Naive B cell (primary cell): ENCODE results near the gene PAX9. TPM values are rescaled to one million over a fixed set of nuclear protein-coding genes. Genes with fewer than 3 reads are reported as not detected.

Source experiments
- ATAC-seq, 2 donors: fragments of 150-1000 bp; cut with Tn5 transposase; 2 replicates each; pipeline ENCODE4 v1.10.0; 2021; ENCODE audit warnings: low read depth in 2 of 2, mild to moderate bottlenecking in 2 of 2, moderate library complexity in 2 of 2
- DNase-seq: peaks from one replicate; pipeline ENCODE4 v3.0.0; 2022
- H3K27ac Mint-ChIP-seq, 6 donors: one replicate each; pipeline ENCODE4 v1.8.0; 2020 to 2022; ENCODE audit warnings: mild to moderate bottlenecking in 6 of 6, mixed read lengths in 6 of 6, moderate library complexity in 5 of 6, inconsistent platforms in 2 of 6
- H3K27me3 Mint-ChIP-seq, 3 donors: one replicate each; pipeline ENCODE4 v1.8.0; 2021 to 2022; ENCODE audit warnings: mixed read lengths in 3 of 3, mild to moderate bottlenecking in 1 of 3
- H3K36me3 Mint-ChIP-seq, 2 donors: one replicate each; pipeline ENCODE4 v1.8.0; 2020 to 2022; ENCODE audit warnings: mixed read lengths in 2 of 2, inconsistent platforms in 1 of 2, mild to moderate bottlenecking in 1 of 2
- H3K4me1 Mint-ChIP-seq, 3 donors: one replicate each; pipeline ENCODE4 v1.8.0; 2020 to 2022; ENCODE audit warnings: mixed read lengths in 3 of 3, inconsistent platforms in 1 of 3, mild to moderate bottlenecking in 1 of 3, moderate library complexity in 1 of 3
- H3K4me3 Mint-ChIP-seq, 8 donors: one replicate each; pipeline ENCODE4 v1.8.0; 2020 to 2022; ENCODE audit warnings: mild to moderate bottlenecking in 8 of 8, mixed read lengths in 8 of 8, moderate library complexity in 8 of 8, inconsistent platforms in 2 of 8
- H3K9me3 Mint-ChIP-seq, 7 donors: one replicate each; pipeline ENCODE4 v1.8.0; 2020 to 2022; ENCODE audit warnings: mixed read lengths in 7 of 7, mild to moderate bottlenecking in 5 of 7, inconsistent platforms in 2 of 7, moderate library complexity in 1 of 7
- polyA plus RNA-seq, 6 donors: library from polyadenylated mRNA; unstranded; fragments of 300-500 nt; fragmentation: Illumina TruSeq; gene quantifications; one replicate each; pipeline ENCODE4 v1.2.3, GENCODE V29; 2021; ENCODE audit warnings: low read depth in 6 of 6

PAX9 gene
- polyA plus RNA-seq, 6 donors from 2014 or later: not detected

DNA sequence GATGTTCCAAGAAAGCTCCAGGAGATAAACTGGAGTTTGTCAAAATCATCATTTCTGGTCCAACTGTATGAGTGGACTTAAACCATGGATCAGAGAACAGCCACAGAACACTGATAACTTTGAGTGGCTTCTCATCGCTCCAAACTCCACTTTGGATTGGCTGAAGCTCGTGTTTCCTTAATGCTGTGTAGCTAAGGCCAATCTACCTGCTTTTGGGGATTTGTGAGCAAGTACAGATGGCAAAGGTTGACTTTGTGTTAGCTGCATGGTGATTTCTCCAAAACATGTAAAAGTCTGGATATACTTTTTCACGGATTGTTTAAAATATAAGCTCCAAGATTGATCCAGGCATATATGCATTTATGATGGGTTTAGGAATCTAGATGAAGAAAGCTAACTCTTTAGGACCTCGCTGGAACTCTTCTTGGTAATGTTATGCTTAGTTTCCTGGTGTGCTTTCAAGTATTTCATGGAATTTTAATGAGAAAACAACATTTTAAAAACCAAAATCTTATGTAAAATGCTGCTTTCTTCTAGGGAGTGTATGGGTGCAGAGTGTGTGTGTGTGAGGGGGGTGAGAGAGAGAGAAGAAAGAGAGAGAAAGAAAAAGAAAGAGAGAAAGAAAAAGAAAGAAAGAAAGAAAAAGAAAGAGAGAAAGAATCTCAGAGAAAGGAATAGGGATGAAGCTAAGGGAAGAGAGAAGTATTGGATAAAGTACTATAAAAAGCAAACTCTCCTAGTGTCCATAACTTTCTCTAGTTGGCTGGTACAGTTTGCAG lies 11.6 kb upstream of the PAX9 start:
- H3K27ac Mint-ChIP-seq: no peak overlapping the region
- DNase-seq (no peak), ATAC-seq (no peak)
- peaks cover 0 to 16% (median 3%) of the 10 kb centered on the region in 7 donors for H3K9me3 Mint-ChIP-seq
- no peak overlapping the region for H3K4me3 Mint-ChIP-seq
- peaks cover 61 to 74% (median 70%) of the 10 kb centered on the region in 3 donors for H3K27me3 Mint-ChIP-seq
- H3K4me1 Mint-ChIP-seq: peaks cover 0 to 4% (median 3%) of the 10 kb centered on the region in 3 donors
- H3K36me3 Mint-ChIP-seq: no peaks in the 10 kb centered on the region

DNA sequence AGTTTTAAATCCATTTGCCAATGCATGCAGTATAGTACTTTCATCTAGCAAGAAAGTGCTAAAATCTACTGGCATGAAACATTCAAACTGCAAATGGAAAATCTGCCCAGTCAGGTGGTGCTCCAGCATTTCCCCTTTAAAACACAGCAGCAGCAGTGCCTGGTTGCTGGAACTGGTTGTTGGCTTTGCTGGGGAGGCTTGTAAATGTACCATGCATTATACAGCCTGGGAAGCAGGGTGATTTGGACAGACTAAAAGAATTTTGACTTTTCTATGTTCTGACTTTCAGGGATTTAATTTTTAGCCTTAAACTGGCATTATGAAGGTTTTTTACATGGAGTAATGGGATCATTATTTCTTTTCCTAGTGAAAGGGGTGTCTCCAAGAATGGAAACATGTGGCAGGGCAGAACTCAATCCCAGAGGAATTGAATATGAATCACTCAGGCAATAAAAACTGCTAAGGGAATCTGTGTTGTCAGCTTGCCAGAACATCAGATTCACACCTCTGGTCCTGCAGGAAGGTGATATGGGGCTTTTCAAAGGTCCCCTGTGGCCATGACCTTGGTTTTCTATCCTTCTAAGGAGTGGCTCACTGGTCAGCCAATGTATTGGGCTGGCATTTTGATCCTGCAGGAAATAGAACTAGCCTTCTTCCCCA lies 9.0 kb upstream of the PAX9 start:
- H3K4me1 Mint-ChIP-seq: peaks cover 6 to 20% (median 18%) of the 10 kb centered on the region in 3 donors
- H3K4me3 Mint-ChIP-seq: no peak overlapping the region
- H3K36me3 Mint-ChIP-seq: peaks cover 0 to 8% of the 10 kb centered on the region in 2 donors
- no peak overlapping the region for H3K27ac Mint-ChIP-seq
- no peak for ATAC-seq
- H3K27me3 Mint-ChIP-seq: peaks cover 66 to 81% (median 74%) of the 10 kb centered on the region in 3 donors
- peaks cover 0 to 27% (median 3%) of the 10 kb centered on the region in 7 donors for H3K9me3 Mint-ChIP-seq
- no peak for DNase-seq

DNA sequence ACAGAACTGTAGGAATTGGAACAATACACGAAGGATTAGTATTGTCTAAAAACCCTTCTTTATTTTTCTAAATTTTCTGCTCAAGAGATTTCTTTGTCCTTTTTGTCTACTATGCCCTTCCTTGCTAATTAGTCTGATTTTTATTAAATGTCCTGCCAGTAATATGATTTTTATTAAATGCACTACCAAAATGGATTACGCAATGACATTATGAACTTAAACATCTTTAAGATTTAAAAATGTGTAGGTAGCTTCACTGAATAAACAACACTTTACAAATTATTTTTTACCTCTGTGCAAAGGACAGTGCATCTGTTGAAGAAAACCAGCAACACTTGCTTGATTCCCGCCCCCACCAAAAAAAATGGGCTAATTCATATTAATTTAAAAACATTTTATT lies 8.2 kb upstream of the PAX9 start:
- peaks cover 60 to 81% (median 67%) of the 10 kb centered on the region in 3 donors for H3K27me3 Mint-ChIP-seq
- H3K4me3 Mint-ChIP-seq: no peak overlapping the region
- H3K36me3 Mint-ChIP-seq: peaks cover 0 to 8% of the 10 kb centered on the region in 2 donors
- H3K4me1 Mint-ChIP-seq: peaks cover 6 to 22% (median 14%) of the 10 kb centered on the region in 3 donors
- DNase-seq (no peak), ATAC-seq (no peak)
- no peak overlapping the region for H3K27ac Mint-ChIP-seq
- H3K9me3 Mint-ChIP-seq: peaks cover 0 to 22% (median 2%) of the 10 kb centered on the region in 7 donors

DNA sequence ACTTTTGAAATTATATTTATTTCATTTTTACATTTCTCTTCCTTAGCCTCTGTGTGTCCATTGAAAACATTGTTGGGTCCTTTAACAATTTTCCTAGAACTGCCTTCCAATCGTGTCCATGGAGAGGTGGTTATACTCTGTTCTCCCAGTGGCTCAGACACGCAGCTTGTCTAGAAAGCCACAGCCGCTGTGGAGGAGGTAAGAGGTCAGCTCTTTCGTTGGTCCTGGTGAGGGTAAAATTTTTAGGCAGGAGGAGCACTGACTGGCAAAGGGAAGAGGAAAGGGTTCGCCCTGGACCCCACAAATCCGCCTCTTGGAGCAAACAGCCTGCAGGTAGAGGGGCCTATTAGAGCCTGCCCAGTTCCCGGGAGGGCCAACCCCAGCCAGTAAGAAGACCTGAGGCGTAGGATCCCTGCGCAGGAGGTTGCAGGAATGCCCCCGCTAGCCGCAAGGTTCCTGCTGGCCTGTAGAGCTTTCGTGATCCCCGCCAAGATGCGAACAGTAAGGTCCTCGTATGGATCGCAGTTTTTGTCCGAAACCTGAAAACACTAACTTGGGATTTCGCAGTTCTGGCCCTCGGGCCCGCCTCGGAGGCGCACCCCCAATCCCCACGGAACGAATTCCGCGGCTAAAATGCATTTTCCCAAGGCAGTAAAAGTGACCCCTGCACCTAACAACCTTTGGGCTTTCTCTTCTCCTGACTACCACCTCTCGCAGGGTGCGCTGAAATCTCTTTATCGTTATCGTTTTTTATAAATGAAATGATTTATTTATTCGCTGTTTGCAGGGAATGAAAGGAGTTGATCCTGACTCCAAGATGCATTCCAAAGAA lies 7.5 kb upstream of the PAX9 start:
- Mint-ChIP-seq H3K4me1 (peaks cover 6 to 26% (median 18%) of the 10 kb centered on the region in 3 donors), H3K27me3 (peaks cover 63 to 86% (median 70%) of the 10 kb centered on the region in 3 donors), H3K27ac (no peak overlapping the region), H3K4me3 (peak overlapping the region in 1 of 8 donors; percentile 39), H3K36me3 (peaks cover 4 to 12% of the 10 kb centered on the region in 2 donors), H3K9me3 (peaks cover 0 to 21% (median 3%) of the 10 kb centered on the region in 7 donors)
- DNase-seq: no peak
- ATAC-seq: no peak

DNA sequence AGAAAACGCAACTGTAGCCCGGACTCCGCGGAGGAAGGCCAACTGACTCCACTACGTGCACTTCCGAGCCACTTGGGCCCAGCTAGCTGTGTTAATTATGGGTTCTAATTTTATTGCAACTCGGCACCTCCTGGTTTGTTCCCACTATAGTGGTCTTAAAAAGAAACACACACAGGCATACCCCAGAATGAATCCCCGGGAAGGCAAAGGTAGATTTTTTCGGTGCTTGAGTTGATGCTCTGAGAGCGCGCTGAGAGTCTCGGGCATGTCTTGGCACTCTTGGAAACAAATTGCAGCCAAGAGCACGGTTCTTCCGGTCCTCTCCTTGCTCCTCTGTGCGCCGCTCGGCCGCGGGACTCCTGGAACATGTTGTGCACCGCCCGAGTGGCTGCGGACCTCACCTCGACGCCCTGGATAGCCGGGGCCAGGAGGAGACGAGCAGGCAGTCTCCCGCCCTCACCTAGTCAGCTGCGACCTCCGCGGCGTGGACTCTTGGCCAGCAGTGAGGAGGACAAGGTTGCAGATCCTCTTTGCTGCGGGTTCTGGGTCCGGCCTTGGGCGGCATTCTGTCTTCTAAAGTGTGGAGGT lies 6.8 kb upstream of the PAX9 start:
- ATAC-seq (no peak), DNase-seq (no peak)
- no peak overlapping the region for H3K27ac Mint-ChIP-seq
- H3K9me3 Mint-ChIP-seq: peaks cover 0 to 21% (median 3%) of the 10 kb centered on the region in 7 donors
- H3K36me3 Mint-ChIP-seq: peaks cover 4 to 16% of the 10 kb centered on the region in 2 donors
- H3K4me3 Mint-ChIP-seq: peak overlapping the region in 2 of 8 donors; percentile 39 to 76
- peaks cover 70 to 93% (median 77%) of the 10 kb centered on the region in 3 donors for H3K27me3 Mint-ChIP-seq
- peaks cover 6 to 26% (median 19%) of the 10 kb centered on the region in 3 donors for H3K4me1 Mint-ChIP-seq

DNA sequence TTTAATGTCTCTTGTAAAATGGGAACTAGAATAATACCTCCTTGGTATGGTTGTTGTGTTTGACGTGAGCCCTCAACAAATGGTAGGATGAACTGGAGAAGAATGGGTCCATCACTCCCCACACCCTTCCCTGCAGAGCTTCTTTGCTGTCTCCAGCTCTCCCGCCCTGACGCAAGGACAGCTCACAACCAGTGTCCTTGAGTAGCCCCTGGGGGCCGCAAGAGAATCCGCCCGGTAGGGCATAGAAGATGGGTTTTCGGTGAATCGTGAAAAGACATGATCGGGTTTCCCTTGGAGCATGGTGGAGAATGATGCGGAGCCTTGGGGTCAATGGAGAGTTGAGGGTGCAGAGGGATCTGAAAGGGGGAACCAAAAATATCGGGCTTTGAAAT lies 6.1 kb upstream of the PAX9 start:
- DNase-seq (no peak), ATAC-seq (no peak)
- peaks cover 70 to 93% (median 77%) of the 10 kb centered on the region in 3 donors for H3K27me3 Mint-ChIP-seq
- peaks cover 6 to 26% (median 20%) of the 10 kb centered on the region in 3 donors for H3K4me1 Mint-ChIP-seq
- peaks cover 4 to 16% of the 10 kb centered on the region in 2 donors for H3K36me3 Mint-ChIP-seq
- peaks cover 0 to 24% (median 3%) of the 10 kb centered on the region in 7 donors for H3K9me3 Mint-ChIP-seq
- H3K27ac Mint-ChIP-seq: peak overlapping the region in 1 of 6 donors; percentile 10
- peak overlapping the region in 4 of 8 donors; percentile 3 to 76 (median 36) for H3K4me3 Mint-ChIP-seq

DNA sequence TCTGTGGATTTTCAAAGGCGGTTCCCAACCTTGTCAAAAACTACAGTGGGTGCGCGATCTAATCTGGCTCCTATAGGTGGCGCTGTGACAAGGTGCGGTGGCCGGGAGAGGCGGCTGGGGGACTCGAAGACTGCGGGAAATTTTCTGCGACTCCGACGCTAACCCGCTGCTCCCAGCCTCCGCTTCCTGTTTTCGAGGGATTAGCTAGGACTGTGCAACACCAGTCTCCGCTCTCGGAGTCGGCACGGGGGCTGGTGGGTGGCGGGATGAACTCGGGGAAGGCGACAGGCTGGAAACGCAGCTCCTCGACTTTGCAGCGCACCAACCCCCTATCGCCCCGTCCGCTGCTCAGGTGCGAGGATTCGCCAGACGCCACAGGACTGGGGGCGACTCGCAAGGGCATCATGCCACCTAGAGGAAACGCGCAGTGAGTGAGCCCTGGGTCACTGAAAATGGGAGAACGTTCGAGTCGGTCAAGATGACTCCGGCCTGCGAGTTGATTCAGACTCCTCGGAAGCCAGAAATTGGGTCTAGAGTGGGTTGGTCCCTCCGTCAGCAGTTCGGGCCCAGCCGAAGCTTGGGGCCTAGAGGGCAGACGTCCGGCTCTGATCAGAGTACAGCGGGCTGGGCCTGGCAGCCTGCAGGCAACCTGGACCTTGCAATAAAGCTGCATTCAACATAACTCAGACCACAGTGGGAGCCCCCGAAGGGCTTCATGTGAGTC lies 5.5 kb upstream of the PAX9 start:
- Mint-ChIP-seq H3K4me1 (peaks cover 6 to 26% (median 23%) of the 10 kb centered on the region in 3 donors), H3K36me3 (peaks cover 4 to 16% of the 10 kb centered on the region in 2 donors), H3K27me3 (peaks cover 70 to 96% (median 78%) of the 10 kb centered on the region in 3 donors), H3K4me3 (peak overlapping the region in 2 of 8 donors; percentile 54 to 72), H3K27ac (no peak overlapping the region), H3K9me3 (peaks cover 0 to 26% (median 3%) of the 10 kb centered on the region in 7 donors)
- ATAC-seq (no peak), DNase-seq (no peak)

DNA sequence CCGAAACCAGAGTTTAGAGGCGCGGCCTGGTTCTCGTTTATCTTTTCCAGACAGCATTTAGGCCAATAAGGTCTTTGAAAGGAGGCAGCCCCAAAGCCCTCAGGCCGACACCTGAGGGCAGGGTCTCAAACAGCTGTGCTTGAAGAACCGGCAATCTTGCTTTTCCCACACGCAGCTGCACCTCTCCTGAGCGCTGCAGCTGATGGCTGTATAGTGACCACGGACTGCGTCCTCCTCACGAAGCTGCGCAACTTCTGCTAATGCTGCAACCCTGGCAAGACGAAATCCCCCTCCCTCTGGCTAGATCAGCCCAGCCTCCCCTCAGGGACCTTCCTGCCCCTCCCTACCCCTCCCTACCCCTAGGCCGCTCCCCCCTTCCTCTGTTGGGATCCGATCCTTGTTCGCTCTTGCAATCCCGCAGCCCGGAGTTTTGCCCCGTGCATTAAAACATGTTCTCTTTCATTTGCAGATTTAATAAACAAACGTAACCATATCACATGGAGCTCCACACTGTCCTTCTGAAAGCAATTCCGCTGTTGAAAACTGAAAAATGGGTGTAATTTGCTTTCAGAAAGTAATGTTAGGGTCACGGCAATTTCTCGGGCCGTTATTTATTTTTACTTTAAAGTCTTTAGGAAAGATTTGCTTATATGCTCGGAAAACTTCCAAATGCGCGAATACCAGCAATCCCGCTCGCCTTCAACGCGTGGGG lies 4.8 kb upstream of the PAX9 start:
- H3K36me3 Mint-ChIP-seq: peaks cover 8 to 16% of the 10 kb centered on the region in 2 donors
- ATAC-seq: no peak
- no peak overlapping the region for H3K27ac Mint-ChIP-seq
- peaks cover 68 to 96% (median 80%) of the 10 kb centered on the region in 3 donors for H3K27me3 Mint-ChIP-seq
- H3K4me3 Mint-ChIP-seq: peak overlapping the region in 2 of 8 donors; percentile 22 to 51
- peaks cover 0 to 31% (median 3%) of the 10 kb centered on the region in 7 donors for H3K9me3 Mint-ChIP-seq
- no peak for DNase-seq
- H3K4me1 Mint-ChIP-seq: peaks cover 12 to 34% (median 23%) of the 10 kb centered on the region in 3 donors

DNA sequence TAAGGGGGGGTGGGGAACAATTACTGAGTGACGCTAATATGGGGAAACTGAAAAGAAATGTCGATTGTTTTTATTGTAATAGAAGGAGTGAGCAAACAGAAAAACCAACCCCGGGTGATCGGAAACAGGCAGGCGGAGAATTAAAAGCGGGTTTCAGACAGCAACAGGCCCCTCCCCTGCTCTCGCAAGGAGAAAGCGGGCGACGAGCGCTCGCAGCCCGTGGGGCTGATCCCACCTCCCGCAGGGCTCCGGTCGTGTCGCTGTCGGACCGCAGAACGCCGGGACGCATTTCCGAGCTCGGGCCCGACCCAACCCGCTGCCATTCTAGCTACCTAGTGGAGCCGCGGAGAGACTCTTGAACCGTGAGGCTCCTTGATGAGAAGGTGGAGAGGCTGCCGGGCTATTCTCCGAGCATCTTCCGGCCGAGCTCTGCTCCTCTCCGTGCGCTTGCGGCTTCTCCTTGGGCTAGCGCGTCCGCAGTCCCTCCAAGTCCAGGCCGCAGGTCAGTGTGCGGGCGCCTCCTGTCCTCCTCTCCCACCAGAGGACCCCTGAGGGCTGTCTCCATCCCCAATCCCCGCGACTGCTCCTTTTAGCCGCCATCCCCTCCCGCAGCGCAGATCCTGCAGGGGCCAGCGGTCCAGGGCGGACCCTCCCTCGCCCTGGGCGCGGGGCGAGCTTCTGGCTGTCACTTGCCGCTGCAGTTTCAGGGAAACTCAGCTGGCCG lies 4.1 kb upstream of the PAX9 start:
- Mint-ChIP-seq H3K27ac (no peak overlapping the region), H3K36me3 (peaks cover 8 to 21% of the 10 kb centered on the region in 2 donors), H3K9me3 (peaks cover 0 to 31% (median 3%) of the 10 kb centered on the region in 7 donors), H3K27me3 (peaks cover 68 to 98% (median 88%) of the 10 kb centered on the region in 3 donors), H3K4me1 (peaks cover 19 to 39% (median 29%) of the 10 kb centered on the region in 3 donors), H3K4me3 (peak overlapping the region in 2 of 8 donors; percentile 19 to 51)
- DNase-seq (no peak), ATAC-seq (no peak)

DNA sequence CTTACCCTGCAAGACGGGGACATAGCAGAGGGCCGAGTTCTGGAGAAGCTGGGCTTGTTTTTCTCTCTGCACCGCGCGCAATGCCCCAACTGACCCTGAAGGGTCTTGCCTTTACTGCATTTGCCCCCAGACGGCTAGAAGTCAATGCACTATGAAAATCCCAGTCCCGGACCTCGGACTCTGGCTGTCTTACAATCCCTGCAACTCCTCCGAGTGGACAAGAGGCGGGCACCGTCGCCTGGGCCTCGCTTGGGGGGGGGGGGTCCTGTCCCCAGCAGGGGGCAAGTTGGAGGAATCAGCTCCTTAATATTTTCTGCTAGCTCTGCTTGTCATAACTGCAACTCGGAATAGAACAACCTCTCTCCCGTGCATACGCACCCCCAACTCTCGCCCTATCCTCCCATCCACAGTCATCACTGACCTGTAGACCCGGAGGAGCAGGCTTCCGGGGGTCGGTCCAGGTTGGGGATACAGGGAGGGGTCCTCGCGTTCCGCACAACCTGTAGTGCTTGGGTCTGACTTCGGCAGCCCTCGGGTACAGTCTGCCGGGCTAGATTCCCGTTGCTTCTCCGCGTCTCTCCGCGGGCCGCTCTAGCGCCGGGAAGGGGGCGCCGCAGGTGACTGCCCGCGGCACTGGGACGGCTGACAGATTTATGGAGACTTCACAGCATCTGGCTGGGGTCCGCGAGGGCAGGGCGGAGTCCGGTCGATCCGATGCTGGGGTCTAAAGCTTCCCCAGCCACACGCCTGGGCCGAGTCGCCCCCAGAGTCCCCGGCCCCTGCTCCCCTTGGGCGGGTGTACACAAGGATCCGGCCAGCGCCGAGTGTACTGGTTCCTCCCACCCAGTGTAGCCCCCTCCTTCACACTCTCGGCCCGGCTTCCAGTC lies 3.3 kb upstream of the PAX9 start:
- peaks cover 8 to 26% of the 10 kb centered on the region in 2 donors for H3K36me3 Mint-ChIP-seq
- peaks cover 25 to 40% (median 30%) of the 10 kb centered on the region in 3 donors for H3K4me1 Mint-ChIP-seq
- peaks cover 0 to 31% (median 3%) of the 10 kb centered on the region in 7 donors for H3K9me3 Mint-ChIP-seq
- DNase-seq: no peak
- H3K4me3 Mint-ChIP-seq: peak overlapping the region in 2 of 8 donors; percentile 19 to 21
- peaks cover 61 to 98% (median 88%) of the 10 kb centered on the region in 3 donors for H3K27me3 Mint-ChIP-seq
- ATAC-seq: no peak
- H3K27ac Mint-ChIP-seq: peak overlapping the region in 1 of 6 donors; percentile 96
